GM21390 (cell line): ENCODE results near the gene CMIP.

Source experiments
- ATAC-seq: cut with Tn5 transposase; IDR thresholded peaks from one replicate; pipeline ENCODE4 v1.9.1; 2021; ENCODE audit not compliant: unreplicated experiment

Gene CMIP

GRCh38 chr16:81527477-81528178, 83.0 kb downstream of the CMIP start:
- no peak for ATAC-seq

GRCh38 chr16:81528256-81528655, 83.6 kb downstream of the CMIP start:
- ATAC-seq = no peak

- ATAC-seq = no peak
Observed at GRCh38 chr16:81530296-81530721, 85.7 kb downstream of the CMIP start.

GRCh38 chr16:81530814-81531213, 86.2 kb downstream of the CMIP start:
- no peak for ATAC-seq

GRCh38 chr16:81531419-81531821, 86.8 kb downstream of the CMIP start:
- ATAC-seq = no peak

- ATAC-seq = no peak
Observed at GRCh38 chr16:81532491-81533174, 88.0 kb downstream of the CMIP start.

GRCh38 chr16:81533175-81533507, 88.5 kb downstream of the CMIP start:
- ATAC-seq = no peak

GRCh38 chr16:81535679-81536360, 91.2 kb downstream of the CMIP start:
- no peak for ATAC-seq

GRCh38 chr16:81536648-81537047, 92.0 kb downstream of the CMIP start:
- ATAC-seq = no peak

GRCh38 chr16:81537721-81538561, 93.3 kb downstream of the CMIP start:
- no peak for ATAC-seq

GRCh38 chr16:81539009-81539758, 94.6 kb downstream of the CMIP start:
- ATAC-seq = no peak

GRCh38 chr16:81539759-81540472, 95.3 kb downstream of the CMIP start:
- no peak for ATAC-seq

GRCh38 chr16:81541314-81541713, 96.7 kb downstream of the CMIP start:
- no peak for ATAC-seq

- no peak for ATAC-seq
Observed at GRCh38 chr16:81542609-81543570, 98.3 kb downstream of the CMIP start.

- no peak for ATAC-seq
Observed at GRCh38 chr16:81543571-81543970, 99.0 kb downstream of the CMIP start.

GRCh38 chr16:81544261-81544660, 99.7 kb downstream of the CMIP start:
- ATAC-seq = no peak

GRCh38 chr16:81544700-81545271, 100.2 kb downstream of the CMIP start:
- no peak for ATAC-seq

- ATAC-seq = no peak
Observed at GRCh38 chr16:81545470-81546250, 101.1 kb downstream of the CMIP start.
